GM15510 (cell line): ENCODE data around the gene CCT6A.

Experiments
- POLR2A ChIP-seq: IDR thresholded peaks from 3 replicates; pipeline ENCODE4 v1.6.1; 2011; ENCODE audit warnings: borderline replicate concordance; ENCODE audit not compliant: insufficient read length; ENCODE audit errors: extremely low read depth

The CCT6A gene

DNA sequence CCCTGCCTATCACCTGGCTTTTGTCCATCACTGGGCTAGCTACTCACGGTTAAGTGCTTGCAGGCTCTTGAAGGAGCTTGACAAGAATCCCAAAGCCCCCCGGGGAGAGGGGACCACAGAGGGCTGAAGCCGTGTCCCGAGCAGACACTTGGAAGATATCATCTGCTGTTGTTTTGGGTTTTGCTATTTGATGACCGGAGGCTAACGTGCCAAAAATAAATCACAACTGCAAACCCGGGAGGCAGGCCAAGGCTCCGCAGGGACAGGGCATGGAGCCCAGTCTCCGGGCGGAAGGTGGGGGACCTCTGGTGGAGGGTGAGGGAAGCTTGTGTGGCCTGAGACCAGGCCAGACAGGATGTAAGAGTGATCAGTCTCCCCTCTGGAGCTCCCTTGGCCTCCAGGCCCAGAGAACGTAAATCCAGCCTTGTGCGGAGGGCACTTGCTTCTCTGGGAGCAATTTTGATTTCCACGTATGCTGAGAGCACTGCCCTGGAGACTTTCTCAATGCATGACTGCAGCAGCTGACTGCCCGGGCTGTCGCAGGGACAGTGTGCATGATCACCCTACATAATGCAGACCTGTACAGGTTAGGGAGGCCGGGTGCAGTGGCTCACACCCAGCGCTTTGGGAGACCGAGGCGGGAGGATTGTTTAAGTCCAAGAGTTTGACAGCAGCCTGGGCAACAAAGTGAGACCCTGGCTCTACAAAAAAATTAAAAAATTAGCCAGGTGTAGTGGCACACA lies 41.4 kb downstream of the CCT6A start, which contains the start of gene PHKG1:
Gene PHKG1, minus strand, starts transcription at position 164 of the 743 bp plus-strand sequence. CDS start 4,011 bp downstream, outside the sequence.
- no peak for TF ChIP-seq POLR2A

DNA sequence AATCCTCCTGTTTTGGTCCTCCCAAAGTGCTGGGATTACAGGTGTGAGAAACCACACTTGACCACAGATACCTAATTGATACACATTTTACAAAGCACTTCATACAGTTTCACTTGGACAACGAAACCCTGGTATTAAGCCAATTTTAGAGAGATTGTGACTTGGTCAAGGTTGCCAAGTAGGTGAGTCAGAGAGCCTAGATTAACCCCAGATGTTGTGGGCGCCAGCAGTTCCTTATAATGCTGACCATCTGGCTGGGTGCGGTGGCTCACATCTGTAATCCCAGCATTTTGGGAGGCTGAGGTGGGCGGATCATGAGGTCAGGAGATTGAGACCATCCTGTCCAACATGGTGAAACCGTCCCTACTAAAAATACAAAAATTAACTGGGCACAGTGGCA lies 46.1 kb downstream of the CCT6A start:
- no peak for TF ChIP-seq POLR2A

DNA sequence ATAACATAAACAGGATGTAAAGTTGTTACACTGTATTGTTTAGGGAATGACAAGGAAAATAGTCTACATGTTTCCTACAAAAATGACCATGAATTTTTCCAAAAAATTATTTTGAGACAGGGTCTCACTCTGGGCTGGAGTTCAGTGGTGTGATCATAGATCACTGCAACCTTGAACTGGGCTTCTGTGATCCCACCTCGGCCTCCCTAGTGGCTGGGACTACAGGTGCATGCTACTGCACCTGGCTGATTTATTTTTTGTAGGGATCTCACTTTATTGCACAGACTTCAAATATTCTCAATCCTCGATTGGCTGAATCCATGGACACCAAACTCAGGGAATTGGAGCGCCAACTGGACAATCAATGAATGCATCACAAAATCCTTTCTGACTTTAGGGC lies 48.1 kb downstream of the CCT6A start:
- TF ChIP-seq POLR2A: no peak

DNA sequence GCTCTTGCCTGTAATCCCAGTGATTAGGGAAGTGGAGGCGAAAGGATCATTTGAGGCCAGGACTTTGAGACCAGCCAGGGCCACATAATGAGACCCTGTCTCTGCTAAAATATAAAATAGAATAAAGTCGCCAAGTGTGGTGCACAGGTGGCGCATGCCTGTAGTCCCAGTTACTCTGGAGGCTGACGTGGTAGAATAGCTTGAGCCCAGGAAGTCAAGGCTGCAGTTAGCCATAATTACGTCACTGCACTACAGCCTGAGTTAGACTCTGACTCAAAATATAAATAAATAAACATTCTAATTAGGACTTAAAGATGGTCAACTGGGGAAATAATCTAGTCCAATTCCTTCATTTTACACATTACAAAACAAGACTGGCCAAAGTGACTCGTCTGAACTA lies 53.9 kb downstream of the CCT6A start:
- no peak for TF ChIP-seq POLR2A

DNA sequence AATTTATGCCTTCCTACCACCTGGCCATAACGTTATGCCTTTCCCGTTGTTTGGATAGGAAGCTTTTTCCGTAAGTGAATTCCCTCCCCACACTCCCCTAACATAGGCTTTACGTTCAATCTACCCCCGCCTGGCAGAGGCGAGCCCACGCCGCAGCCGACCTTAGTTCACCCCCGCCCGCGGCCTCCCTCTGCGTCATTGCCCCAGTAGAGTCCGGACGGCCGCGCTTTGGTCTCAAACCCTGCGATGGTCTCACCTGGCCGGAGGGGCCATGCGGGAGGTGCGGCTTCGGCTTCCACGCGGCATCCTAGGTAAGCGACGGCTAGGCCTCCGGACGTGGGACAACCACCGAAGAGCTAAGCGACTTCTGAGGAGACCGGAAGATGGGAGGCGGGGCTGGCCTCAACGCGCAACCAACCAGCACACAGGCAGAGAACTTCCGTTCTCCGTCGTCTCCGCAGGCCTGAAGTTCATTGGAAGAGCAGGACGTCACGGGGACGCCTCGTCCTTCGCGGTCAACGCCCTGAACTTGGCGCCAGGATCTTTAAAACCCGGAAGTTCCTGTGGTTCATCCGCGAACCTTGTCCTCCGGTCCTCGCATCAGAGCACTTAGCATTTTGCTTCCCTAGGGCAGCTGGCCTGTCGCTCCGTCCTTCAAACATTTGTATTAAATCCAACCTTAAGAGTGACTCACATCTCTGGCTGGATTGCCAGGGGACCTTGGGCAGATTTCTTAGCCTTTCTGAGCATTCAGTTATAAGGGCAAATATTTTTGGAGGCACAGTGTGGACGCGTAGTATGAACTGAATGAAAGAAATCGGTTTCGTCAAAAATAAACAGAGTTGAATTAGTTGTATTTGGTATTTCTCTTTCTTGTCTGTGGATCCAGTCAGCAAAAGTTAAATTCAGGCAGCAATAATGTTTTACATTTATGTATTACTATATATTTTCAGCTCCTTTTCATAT lies 54.8 kb downstream of the CCT6A start, which contains the start of gene CHCHD2:
Gene CHCHD2, minus strand, starts transcription at position 369 of the 966 bp plus-strand sequence. Its CDS starts 63 bp downstream, at position 306.
- peak; percentile 73 for TF ChIP-seq POLR2A

DNA sequence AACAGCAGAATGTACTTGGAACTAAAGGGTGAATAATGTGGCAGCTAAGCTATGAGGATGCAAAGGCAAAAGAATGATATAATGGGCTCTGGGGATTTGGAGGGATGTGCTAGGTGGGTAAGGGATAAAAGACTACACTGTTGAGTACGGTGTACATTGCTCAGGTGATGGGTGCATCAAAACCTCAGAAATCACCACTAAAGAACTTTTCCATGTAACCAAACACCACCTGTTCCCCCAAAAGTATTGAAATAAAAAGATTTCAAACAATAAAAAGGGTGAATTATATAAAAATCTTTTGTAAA lies 56.3 kb downstream of the CCT6A start:
- TF ChIP-seq POLR2A: no peak

DNA sequence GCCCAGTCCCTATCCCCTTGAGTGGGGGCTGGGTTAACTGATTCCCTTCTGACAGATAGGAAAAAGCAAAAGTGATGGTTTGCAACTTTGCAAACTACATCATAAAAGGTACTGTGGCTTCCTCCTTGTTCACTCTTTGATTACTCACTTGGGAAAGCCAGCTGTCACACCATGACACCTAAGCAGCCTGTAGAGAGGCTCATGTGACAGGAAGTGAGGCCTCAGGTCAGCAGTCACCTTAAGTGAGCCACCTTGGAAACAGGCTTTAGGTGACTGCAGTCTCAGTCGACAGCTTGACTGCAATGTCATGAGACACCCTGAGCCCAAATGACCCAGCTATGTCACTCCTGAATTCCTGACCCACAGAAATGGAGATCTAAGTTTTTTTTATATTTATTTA lies 59.0 kb downstream of the CCT6A start:
- no peak for TF ChIP-seq POLR2A
